GM23338 (cell line): ENCODE measurements around the gene UBAC2. TPM values are rescaled to one million over a fixed set of nuclear protein-coding genes. Genes with fewer than 3 reads are reported as not detected.

Source experiments
- ATAC-seq: fragments of 200-7000 bp; cut with Tn5 transposase; 3 replicates; pipeline ENCODE4 v1.9.1; 2020
- DNase-seq: peaks from one replicate; pipeline ENCODE4 v3.0.0-alpha.2; 2015; ENCODE audit warnings: low spot score
- H2AFZ ChIP-seq: fragments of 200-600 bp; sonication (generic); 2 replicates; pipeline ENCODE4 v1.8.0; 2016; ENCODE audit warnings: antibody characterized with exemption, mild to moderate bottlenecking, moderate library complexity
- H3F3A ChIP-seq: fragments of 200-600 bp; sonication (generic); replicated peaks from 2 replicates; pipeline ENCODE4 v1.8.0; 2017; ENCODE audit warnings: antibody characterized with exemption, mixed run types, low read depth
- H3K27ac ChIP-seq: fragments of 200-600 bp; sonication (generic); 2 replicates; pipeline ENCODE4 v1.6.1; 2016; ENCODE audit warnings: low read depth
- H3K27me3 ChIP-seq: fragments of 200-600 bp; sonication (generic); 2 replicates; pipeline ENCODE4 v1.8.0; 2016; ENCODE audit warnings: mild to moderate bottlenecking, mixed run types, moderate library complexity; ENCODE audit not compliant: insufficient read depth
- H3K36me3 ChIP-seq: fragments of 200-600 bp; sonication (generic); 2 replicates; pipeline ENCODE4 v1.8.0; 2016; ENCODE audit warnings: mild to moderate bottlenecking; ENCODE audit not compliant: insufficient read depth
- H3K4me1 ChIP-seq: fragments of 200-600 bp; sonication (generic); 2 replicates; pipeline ENCODE4 v1.8.0; 2016; ENCODE audit warnings: mild to moderate bottlenecking, moderate library complexity; ENCODE audit not compliant: insufficient read depth
- H3K4me2 ChIP-seq: fragments of 200-600 bp; sonication (generic); 2 replicates; pipeline ENCODE4 v1.7.1; 2017; ENCODE audit warnings: mixed run types
- H3K4me3 ChIP-seq: fragments of 200-600 bp; sonication (generic); 2 replicates; pipeline ENCODE4 v1.6.1; 2016; ENCODE audit warnings: mixed run types
- H3K79me2 ChIP-seq: fragments of 200-600 bp; sonication (generic); replicated peaks from 2 replicates; pipeline ENCODE4 v1.8.0; 2017; ENCODE audit warnings: mild to moderate bottlenecking; ENCODE audit not compliant: insufficient read depth
- H3K9me2 ChIP-seq: fragments of 200-600 bp; sonication (generic); 2 replicates; pipeline ENCODE4 v1.8.0; 2017; ENCODE audit not compliant: insufficient read depth
- H4K20me1 ChIP-seq: fragments of 200-600 bp; sonication (generic); replicated peaks from 2 replicates; pipeline ENCODE4 v1.8.0; 2017; ENCODE audit warnings: mild to moderate bottlenecking; ENCODE audit not compliant: insufficient read depth
- H3K27ac Mint-ChIP-seq: 2 replicates; pipeline ENCODE4 v1.8.0; 2020; ENCODE audit warnings: inconsistent platforms, mild to moderate bottlenecking, moderate library complexity, mixed read lengths
- H3K27me3 Mint-ChIP-seq: 3 replicates; pipeline ENCODE4 v1.8.0; 2022; ENCODE audit warnings: low read depth, mild to moderate bottlenecking, moderate library complexity, mixed read lengths, inconsistent platforms; ENCODE audit not compliant: insufficient read depth, poor library complexity
- H3K36me3 Mint-ChIP-seq: 3 replicates; pipeline ENCODE4 v1.8.0; 2021; ENCODE audit warnings: low read depth, mild to moderate bottlenecking, inconsistent platforms, moderate library complexity, mixed read lengths
- H3K4me1 Mint-ChIP-seq: 3 replicates; pipeline ENCODE4 v1.8.0; 2020; ENCODE audit warnings: mild to moderate bottlenecking, inconsistent platforms, mixed read lengths
- H3K4me3 Mint-ChIP-seq: 3 replicates; pipeline ENCODE4 v1.8.0; 2021; ENCODE audit warnings: moderate library complexity, mild to moderate bottlenecking, inconsistent platforms, mixed read lengths
- H3K9me3 Mint-ChIP-seq: 3 replicates; pipeline ENCODE4 v1.8.0; 2020; ENCODE audit warnings: moderate library complexity, mild to moderate bottlenecking, inconsistent platforms, mixed read lengths
- CREB1 ChIP-seq: fragments of 250-450 bp; sonication (Bioruptor Pico); IDR thresholded peaks from 2 replicates; pipeline ENCODE4 v1.5.0; 2020; ENCODE audit warnings: low read depth, mild to moderate bottlenecking, moderate library complexity
- CTCF ChIP-seq, 2 experiments: fragments of 200-600 bp in 1 of 2; sonication (generic) in 1 of 2; conservative IDR thresholded peaks; 2 replicates each; pipeline versions ENCODE4 v1.5.1 to v1.6.1; 2016 to 2017; ENCODE audit warnings: antibody characterized with exemption in 2 of 2, low read depth in 2 of 2, mild to moderate bottlenecking in 2 of 2, moderate library complexity in 1 of 2
- ETS1 ChIP-seq: IDR thresholded peaks from 2 replicates; pipeline ENCODE4 v1.6.1; 2016; ENCODE audit warnings: antibody characterized with exemption
- EZH2 ChIP-seq: fragments of 200-600 bp; sonication (generic); IDR thresholded peaks from one replicate; pipeline ENCODE4 v1.8.0; 2017; ENCODE audit warnings: antibody characterized with exemption, mild to moderate bottlenecking, low read depth; ENCODE audit not compliant: unreplicated experiment
- EZH2phosphoT487 ChIP-seq: fragments of 200-600 bp; sonication (generic); IDR thresholded peaks from one replicate; pipeline ENCODE4 v1.8.1; 2018; ENCODE audit warnings: antibody characterized with exemption; ENCODE audit not compliant: unreplicated experiment
- JUNB ChIP-seq: IDR thresholded peaks from one replicate; pipeline ENCODE4 v1.6.1; 2016; ENCODE audit warnings: antibody characterized with exemption; ENCODE audit not compliant: unreplicated experiment
- NANOG ChIP-seq: IDR thresholded peaks from 2 replicates; pipeline ENCODE4 v1.6.1; 2016; ENCODE audit warnings: antibody characterized with exemption, borderline replicate concordance
- POLR2AphosphoS5 ChIP-seq: IDR thresholded peaks from 2 replicates; pipeline ENCODE4 v1.6.1; 2016; ENCODE audit warnings: antibody characterized with exemption, low read depth
- REST ChIP-seq: IDR thresholded peaks from one replicate; pipeline ENCODE4 v1.6.1; 2018; ENCODE audit warnings: antibody characterized with exemption; ENCODE audit not compliant: unreplicated experiment
- STAT1 ChIP-seq: IDR thresholded peaks from one replicate; pipeline ENCODE4 v1.6.1; 2016; ENCODE audit warnings: antibody characterized with exemption; ENCODE audit not compliant: unreplicated experiment
- ZNF114 ChIP-seq: fragments of 250-450 bp; sonication (Bioruptor Pico); IDR thresholded peaks from 2 replicates; pipeline ENCODE4 v1.5.0; 2020; ENCODE audit warnings: mild to moderate bottlenecking, moderate library complexity
- ZNF331 ChIP-seq: fragments of 250-450 bp; sonication (Bioruptor Pico); IDR thresholded peaks from 2 replicates; pipeline ENCODE4 v1.5.0; 2020; ENCODE audit warnings: low read depth, mild to moderate bottlenecking, moderate library complexity
- ZNF462 ChIP-seq: fragments of 250-450 bp; sonication (Bioruptor Pico); IDR thresholded peaks from 2 replicates; pipeline ENCODE4 v1.5.0; 2020; ENCODE audit warnings: mild to moderate bottlenecking, moderate library complexity
- polyA plus RNA-seq: library from polyadenylated mRNA; unstranded; fragments of >200 nt; fragmentation: Nextera tagmentation; extraction: Ambion mirVana; gene quantifications from 2 replicates; pipeline ENCODE4 v1.2.1, GENCODE V29; 2016
- total RNA-seq: library from RNA; depleted of rRNA; stranded (reverse); fragments of >200 nt; shearing (Covaris generic); gene quantifications from 2 replicates; pipeline ENCODE4 v1.2.3, GENCODE V29; 2014

The UBAC2 gene
- total and polyA plus RNA-seq, 2 experiments from 2014 or later, result 37.9 to 76.9 TPM

- no peaks in the 10 kb centered on the region for H3K79me2 ChIP-seq
- Mint-ChIP-seq H3K4me1 (no peaks in the 10 kb centered on the region), H3K9me3 (peaks cover 5% of the 10 kb centered on the region; the same call in 2 of the 3 replicates), H3K36me3 (no peaks in the 10 kb centered on the region), H3K4me3 (no peak overlapping the region), H3K27me3 (peaks cover under 1% of the 10 kb centered on the region), H3K27ac (no peak overlapping the region)
- H3K9me2 ChIP-seq, result no peaks in the 10 kb centered on the region
- no peak overlapping the region for H3K4me2 ChIP-seq
- H2AFZ ChIP-seq, result no peak overlapping the region
- H3K36me3 ChIP-seq, result no peaks in the 10 kb centered on the region
- DNase-seq, result no peak
- TF ChIP-seq REST (no peak), CREB1 (CRISPR knock-in tag) (no peak), ETS1 (no peak), ZNF462 (CRISPR knock-in tag) (no peak), EZH2 (no peak), STAT1 (no peak), CTCF (conservative IDR thresholded peaks at IDR 0.05; ENCODE audit: low read depth in 2 of 2) (no peak), NANOG (no peak), ZNF331 (CRISPR knock-in tag) (no peak), JUNB (no peak), POLR2AphosphoS5 (no peak), ZNF114 (CRISPR knock-in tag) (no peak), EZH2phosphoT487 (no peak)
- H3K27ac ChIP-seq, result no peak overlapping the region
- no peaks in the 10 kb centered on the region for H4K20me1 ChIP-seq
- H3F3A ChIP-seq, result no peaks in the 10 kb centered on the region
- H3K4me3 ChIP-seq, result no peak overlapping the region
- no peaks in the 10 kb centered on the region for H3K27me3 ChIP-seq
- H3K4me1 ChIP-seq, result no peaks in the 10 kb centered on the region
- ATAC-seq, result no peak
These were observed 36.4 kb upstream of the UBAC2 start for GRCh38 chr13:99164226-99164625.
